GM15510 (cell line): Measurements from ENCODE around the gene DBP.

Experiments used
- POLR2A ChIP-seq: IDR thresholded peaks from 3 replicates; pipeline ENCODE4 v1.6.1; 2011; ENCODE audit warnings: borderline replicate concordance; ENCODE audit not compliant: insufficient read length; ENCODE audit errors: extremely low read depth

DBP gene

DNA sequence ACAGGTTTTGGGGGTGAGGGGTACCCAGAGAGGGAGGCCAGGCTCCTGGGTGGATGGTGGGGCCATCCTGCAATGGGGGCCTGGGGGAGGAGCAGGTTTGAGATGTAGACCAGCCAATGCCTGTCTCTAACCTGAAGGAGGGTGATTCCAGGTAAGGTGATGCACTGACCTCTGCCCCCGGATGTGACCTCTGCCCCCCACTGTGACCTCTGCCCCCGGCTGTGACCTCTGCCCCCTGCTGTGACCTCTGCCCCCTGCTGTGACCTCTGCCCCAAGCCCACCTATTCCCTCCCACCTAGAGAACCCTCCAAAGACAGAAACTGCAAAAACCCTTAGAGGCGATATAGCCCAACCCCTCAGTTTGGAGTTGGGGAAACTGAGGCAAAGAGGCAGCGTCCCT, 40.9 kb downstream of the DBP start:
- no peak for TF ChIP-seq POLR2A

DNA sequence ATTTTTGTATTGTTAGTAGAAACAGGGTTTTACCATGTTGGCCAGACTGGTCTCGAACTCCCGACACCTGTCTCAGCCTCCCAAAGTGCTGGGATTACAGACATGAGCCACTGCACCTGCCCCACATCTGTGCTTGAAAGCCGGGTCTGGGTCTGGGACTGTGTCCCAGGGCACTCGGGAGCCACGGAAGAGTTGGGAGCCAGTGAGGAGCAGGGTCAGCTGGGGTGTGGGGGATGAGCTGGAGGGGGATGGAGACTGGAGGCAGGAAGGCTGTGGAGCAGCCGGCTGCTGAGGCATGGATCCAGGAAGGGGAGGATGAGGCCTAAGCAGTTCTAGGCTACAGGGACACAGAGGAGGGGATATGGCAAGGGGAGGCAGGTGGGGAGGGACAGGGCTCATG, 41.3 kb downstream of the DBP start:
- TF ChIP-seq POLR2A: no peak

DNA sequence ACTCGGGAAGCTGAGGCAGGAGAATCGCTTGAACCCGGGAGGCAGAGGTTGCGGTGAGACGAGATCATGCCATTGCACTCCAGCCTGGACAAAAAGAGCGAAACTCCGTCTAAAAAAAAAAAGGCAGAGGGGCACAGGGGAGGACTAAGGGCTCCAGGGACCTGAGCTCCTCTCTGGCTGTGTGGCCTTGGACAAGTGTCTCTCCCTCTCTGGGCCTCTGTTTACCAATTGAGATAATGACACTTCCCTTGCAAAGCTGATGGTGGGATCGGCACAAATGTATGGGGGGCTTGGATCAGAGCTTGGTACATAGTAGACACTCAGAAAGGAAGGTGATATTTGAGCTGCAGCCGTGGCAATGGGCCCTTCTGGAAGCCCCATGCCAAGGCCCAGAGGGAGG, 42.0 kb downstream of the DBP start:
- TF ChIP-seq POLR2A: no peak

DNA sequence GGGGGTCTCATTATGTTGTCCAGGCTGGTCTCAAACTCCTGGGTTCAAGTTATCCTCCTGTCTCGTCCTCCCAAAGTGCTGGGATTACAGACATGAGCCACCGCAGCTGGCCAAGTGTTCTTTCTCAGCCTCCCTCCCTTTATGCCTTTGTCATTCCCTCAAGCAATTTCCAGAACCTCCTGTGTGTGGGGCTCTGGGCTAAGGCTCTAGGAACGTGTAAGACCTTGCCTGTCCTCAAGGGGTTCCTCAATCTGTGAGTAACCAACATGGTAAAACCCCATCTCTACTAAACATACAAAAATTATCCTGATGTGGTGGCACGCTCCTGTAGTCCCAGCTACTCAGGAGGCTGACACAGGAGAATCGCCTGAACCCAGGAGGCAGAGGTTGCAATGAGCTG, 46.2 kb downstream of the DBP start:
- no peak for TF ChIP-seq POLR2A

DNA sequence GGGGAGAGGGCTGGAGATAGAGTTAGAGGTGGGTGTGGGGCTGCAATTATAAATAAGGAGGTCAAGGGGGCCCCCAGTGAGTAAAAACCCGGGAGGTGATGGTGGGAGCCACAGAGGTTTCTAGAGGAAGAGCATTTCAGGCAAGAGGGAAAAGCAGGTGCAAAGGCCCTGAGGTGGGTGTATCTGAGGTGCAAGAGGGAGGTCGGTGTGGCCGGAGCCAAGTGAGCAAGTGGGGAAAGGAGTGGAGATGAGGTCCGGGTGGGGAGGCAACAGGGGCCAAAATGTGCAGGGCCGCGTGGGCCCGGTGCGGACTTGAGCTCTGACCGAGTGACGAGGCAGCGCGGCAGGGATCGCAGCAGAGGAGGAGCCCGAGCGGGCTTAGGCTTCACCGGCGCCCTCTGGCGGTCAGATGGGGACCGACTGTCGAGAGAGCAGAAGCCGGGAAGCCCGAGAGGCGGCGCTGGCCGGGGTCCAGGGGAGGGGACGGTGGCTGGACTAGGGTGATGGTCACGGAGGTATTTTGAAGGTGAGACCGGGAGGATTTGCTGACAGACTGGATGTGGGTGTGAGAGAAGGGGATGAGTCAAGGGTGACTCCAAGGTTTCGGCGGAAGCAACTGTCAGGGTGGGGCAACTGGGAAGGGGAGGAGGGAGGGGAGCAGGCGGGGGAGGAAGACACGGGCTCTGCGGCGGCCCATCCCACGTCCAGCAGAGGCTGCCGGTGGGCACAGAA, 48.3 kb downstream of the DBP start:
- TF ChIP-seq POLR2A: no peak

DNA sequence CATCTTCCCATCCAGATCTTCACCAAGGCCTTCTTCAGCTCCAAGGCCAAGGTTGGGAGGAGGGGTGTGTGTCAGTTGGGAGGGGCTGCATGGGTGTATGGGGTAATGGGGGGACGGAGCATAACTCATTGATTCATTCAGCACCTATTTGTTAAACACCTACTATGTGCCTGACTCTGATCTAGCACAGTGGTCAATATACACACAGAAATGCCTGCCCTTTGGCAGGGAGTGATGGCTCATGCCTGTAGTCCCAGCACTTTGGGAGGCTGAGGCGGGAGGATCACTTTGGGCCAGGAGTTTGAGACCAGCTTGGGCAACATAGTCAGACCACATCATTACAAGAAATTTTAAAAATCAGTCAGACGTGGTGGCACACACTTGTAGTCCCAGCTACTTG, 49.8 kb downstream of the DBP start:
- TF ChIP-seq POLR2A: no peak

DNA sequence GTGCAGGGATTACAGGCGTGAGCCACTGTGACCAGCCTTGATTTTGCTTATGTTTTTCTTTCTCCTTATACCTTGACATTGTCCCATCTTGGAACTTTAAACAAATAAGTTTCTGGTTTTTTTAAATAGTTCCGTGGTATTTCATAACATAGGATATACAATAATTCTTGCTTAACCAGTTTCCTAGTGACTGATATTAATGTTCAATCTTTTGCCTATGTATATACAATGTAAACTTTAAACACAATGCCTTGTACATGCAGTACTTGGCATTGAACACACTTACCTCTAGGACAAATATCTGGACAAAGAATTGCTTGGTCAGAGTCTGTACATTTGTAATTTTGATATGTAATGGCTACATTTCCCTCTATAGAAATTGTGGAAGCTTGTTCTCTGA, 55.0 kb downstream of the DBP start:
- no peak for TF ChIP-seq POLR2A
